GM12864 (cell line): Measurements from ENCODE around the gene RAB44.

Source experiments
- DNase-seq: peaks from one replicate; pipeline ENCODE4 v3.0.0-alpha.2; 2011; ENCODE audit warnings: low read depth
- H3K4me3 ChIP-seq: 2 replicates; pipeline ENCODE4 v1.5.1; 2011; ENCODE audit warnings: mild to moderate bottlenecking, low read depth, low read length, control low read depth
- TF ChIP-seq, protein P1 (sequence below): IDR thresholded peaks from 2 replicates; pipeline ENCODE4 v1.5.1; 2011; ENCODE audit warnings: low read depth, mild to moderate bottlenecking, moderate library complexity, low read length, control low read depth, inconsistent platforms; ENCODE audit errors: missing control alignments

The RAB44 gene

GRCh38 chr6:36771145-36771544 lies 73.5 kb downstream of the RAB44 start:
- no peak overlapping the region for H3K4me3 ChIP-seq
- no peak for DNase-seq
- TF ChIP-seq, protein P1, sequence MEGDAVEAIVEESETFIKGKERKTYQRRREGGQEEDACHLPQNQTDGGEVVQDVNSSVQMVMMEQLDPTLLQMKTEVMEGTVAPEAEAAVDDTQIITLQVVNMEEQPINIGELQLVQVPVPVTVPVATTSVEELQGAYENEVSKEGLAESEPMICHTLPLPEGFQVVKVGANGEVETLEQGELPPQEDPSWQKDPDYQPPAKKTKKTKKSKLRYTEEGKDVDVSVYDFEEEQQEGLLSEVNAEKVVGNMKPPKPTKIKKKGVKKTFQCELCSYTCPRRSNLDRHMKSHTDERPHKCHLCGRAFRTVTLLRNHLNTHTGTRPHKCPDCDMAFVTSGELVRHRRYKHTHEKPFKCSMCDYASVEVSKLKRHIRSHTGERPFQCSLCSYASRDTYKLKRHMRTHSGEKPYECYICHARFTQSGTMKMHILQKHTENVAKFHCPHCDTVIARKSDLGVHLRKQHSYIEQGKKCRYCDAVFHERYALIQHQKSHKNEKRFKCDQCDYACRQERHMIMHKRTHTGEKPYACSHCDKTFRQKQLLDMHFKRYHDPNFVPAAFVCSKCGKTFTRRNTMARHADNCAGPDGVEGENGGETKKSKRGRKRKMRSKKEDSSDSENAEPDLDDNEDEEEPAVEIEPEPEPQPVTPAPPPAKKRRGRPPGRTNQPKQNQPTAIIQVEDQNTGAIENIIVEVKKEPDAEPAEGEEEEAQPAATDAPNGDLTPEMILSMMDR = no peak

DNA sequence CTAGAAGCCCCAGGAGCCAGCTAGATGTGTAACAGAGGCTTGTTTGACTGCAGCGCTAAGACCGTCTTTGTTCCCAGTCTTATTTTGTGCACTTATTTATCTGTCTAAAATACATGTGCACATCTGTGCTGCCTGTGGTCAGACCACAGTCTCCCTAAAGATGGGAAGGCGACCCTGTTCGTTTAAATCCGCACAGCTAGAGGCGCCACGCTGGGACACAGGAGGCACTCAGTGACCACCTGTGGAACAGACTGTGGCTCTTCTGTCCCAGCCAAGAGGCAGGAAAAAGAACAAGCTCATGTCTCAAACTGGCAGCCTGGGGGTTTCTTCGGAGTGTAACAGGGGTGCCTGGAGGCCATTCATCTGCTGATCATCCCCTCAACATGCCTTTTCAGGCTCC lies 74.8 kb downstream of the RAB44 start:
- no peak overlapping the region for H3K4me3 ChIP-seq
- no peak for DNase-seq
- TF ChIP-seq, protein P1 = no peak

- no peak for DNase-seq
- H3K4me3 ChIP-seq = no peak overlapping the region
Measured at GRCh38 chr6:36774331-36774730, 76.7 kb downstream of the RAB44 start.

DNA sequence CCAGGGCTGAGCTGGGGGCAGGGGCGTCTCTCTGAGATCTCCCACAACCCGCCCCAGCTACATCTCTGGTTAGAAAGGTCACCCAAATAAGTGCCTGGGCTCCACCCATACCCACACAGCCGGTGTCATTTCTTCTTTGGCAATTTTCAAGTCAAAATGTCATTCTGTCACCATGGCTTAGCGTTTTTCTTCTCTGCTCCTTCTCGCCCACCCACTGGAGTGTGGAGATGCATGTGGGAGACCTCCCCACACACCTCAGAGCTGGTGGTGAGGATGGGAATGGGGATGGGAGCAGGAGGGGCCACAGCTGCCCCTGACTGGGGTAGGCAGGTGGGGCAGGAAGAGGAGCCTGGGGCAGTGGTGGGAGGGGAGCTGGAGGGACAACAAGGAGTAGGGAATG lies 78.5 kb downstream of the RAB44 start:
- TF ChIP-seq, protein P1 = no peak
- no peak for DNase-seq
- H3K4me3 ChIP-seq = no peak overlapping the region

More at GRCh38 chr6:36774331-36774730, 76.7 kb downstream of the RAB44 start:
- TF ChIP-seq, protein P1 = no peak

DNA sequence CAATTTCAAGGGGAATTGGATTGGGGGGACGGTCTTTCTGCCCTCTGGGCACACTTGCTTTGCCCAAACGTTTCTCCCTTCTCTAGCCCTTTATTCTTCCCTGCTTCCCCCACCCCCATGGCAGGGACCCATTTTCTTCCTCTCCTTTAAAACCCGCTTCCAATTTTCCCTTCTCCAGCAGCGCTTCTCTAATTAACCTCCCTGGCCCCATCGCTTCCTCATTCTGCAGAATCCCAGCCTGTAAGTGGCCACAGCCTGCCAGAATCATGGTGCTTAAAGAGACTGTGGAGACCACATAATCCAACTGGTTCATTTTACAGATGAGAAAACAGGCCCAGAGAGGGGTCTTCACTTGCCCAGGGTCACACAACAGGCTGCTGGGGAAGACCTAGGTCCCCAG lies 80.2 kb downstream of the RAB44 start:
- H3K4me3 ChIP-seq = no peak overlapping the region
- DNase-seq = no peak

GRCh38 chr6:36779227-36779626 lies 81.6 kb downstream of the RAB44 start:
- TF ChIP-seq, protein P1 = no peak
- no peak overlapping the region for H3K4me3 ChIP-seq
- no peak for DNase-seq

More for the DNA sequence above, 80.2 kb downstream of the RAB44 start:
- TF ChIP-seq, protein P1 = no peak

DNA sequence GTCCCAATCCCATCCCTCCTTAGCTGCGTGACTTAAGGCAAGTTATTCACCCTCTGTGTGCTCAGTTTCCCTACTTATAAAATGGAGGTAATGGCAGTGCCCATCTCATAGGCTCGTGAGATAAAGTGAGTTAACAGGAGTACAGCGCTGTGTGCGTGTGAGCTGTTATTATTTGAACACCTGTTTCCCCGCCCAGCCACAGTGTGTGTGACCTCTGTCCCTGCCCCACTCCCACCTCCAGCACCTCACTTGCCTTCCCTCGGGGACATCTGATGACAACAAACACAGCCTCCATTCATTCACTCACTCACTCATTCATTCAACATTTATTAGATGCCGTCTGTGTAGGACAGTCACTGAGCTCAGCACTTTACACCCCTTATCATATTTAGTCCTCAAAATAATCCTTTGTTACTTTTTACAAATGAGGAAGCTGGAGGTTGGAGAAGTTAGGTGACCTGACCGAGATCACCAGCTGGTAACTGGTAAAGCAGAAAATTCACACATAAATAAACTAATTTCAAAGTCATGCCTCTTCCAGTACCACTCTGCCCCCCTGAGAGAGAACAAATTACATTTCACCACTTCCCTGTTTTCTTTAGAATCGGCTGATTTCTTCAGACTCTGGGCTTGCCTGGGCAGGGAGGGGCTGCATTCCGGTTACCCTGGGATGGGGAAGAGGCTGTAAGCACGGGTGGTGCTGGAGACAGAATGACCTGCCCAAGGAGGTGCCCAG lies 83.0 kb downstream of the RAB44 start:
- TF ChIP-seq, protein P1 = no peak
- no peak for DNase-seq
- H3K4me3 ChIP-seq = no peak overlapping the region
